GM23338 (cell line): Measurements from ENCODE around the gene PKNOX2. TPM values are rescaled to one million over a fixed set of nuclear protein-coding genes. Genes with fewer than 3 reads are reported as not detected.

ENCODE experiments used
- ATAC-seq: fragments of 200-7000 bp; cut with Tn5 transposase; 3 replicates; pipeline ENCODE4 v1.9.1; 2020
- DNase-seq: peaks from one replicate; pipeline ENCODE4 v3.0.0-alpha.2; 2015; ENCODE audit warnings: low spot score
- H2AFZ ChIP-seq: fragments of 200-600 bp; sonication (generic); 2 replicates; pipeline ENCODE4 v1.8.0; 2016; ENCODE audit warnings: antibody characterized with exemption, mild to moderate bottlenecking, moderate library complexity
- H3F3A ChIP-seq: fragments of 200-600 bp; sonication (generic); replicated peaks from 2 replicates; pipeline ENCODE4 v1.8.0; 2017; ENCODE audit warnings: antibody characterized with exemption, mixed run types, low read depth
- H3K27ac ChIP-seq: fragments of 200-600 bp; sonication (generic); 2 replicates; pipeline ENCODE4 v1.6.1; 2016; ENCODE audit warnings: low read depth
- H3K27me3 ChIP-seq: fragments of 200-600 bp; sonication (generic); 2 replicates; pipeline ENCODE4 v1.8.0; 2016; ENCODE audit warnings: mild to moderate bottlenecking, mixed run types, moderate library complexity; ENCODE audit not compliant: insufficient read depth
- H3K36me3 ChIP-seq: fragments of 200-600 bp; sonication (generic); 2 replicates; pipeline ENCODE4 v1.8.0; 2016; ENCODE audit warnings: mild to moderate bottlenecking; ENCODE audit not compliant: insufficient read depth
- H3K4me1 ChIP-seq: fragments of 200-600 bp; sonication (generic); 2 replicates; pipeline ENCODE4 v1.8.0; 2016; ENCODE audit warnings: mild to moderate bottlenecking, moderate library complexity; ENCODE audit not compliant: insufficient read depth
- H3K4me2 ChIP-seq: fragments of 200-600 bp; sonication (generic); 2 replicates; pipeline ENCODE4 v1.7.1; 2017; ENCODE audit warnings: mixed run types
- H3K4me3 ChIP-seq: fragments of 200-600 bp; sonication (generic); 2 replicates; pipeline ENCODE4 v1.6.1; 2016; ENCODE audit warnings: mixed run types
- H3K79me2 ChIP-seq: fragments of 200-600 bp; sonication (generic); replicated peaks from 2 replicates; pipeline ENCODE4 v1.8.0; 2017; ENCODE audit warnings: mild to moderate bottlenecking; ENCODE audit not compliant: insufficient read depth
- H3K9me2 ChIP-seq: fragments of 200-600 bp; sonication (generic); 2 replicates; pipeline ENCODE4 v1.8.0; 2017; ENCODE audit not compliant: insufficient read depth
- H4K20me1 ChIP-seq: fragments of 200-600 bp; sonication (generic); replicated peaks from 2 replicates; pipeline ENCODE4 v1.8.0; 2017; ENCODE audit warnings: mild to moderate bottlenecking; ENCODE audit not compliant: insufficient read depth
- H3K27ac Mint-ChIP-seq: 2 replicates; pipeline ENCODE4 v1.8.0; 2020; ENCODE audit warnings: inconsistent platforms, mild to moderate bottlenecking, moderate library complexity, mixed read lengths
- H3K27me3 Mint-ChIP-seq: 3 replicates; pipeline ENCODE4 v1.8.0; 2022; ENCODE audit warnings: low read depth, mild to moderate bottlenecking, moderate library complexity, mixed read lengths, inconsistent platforms; ENCODE audit not compliant: insufficient read depth, poor library complexity
- H3K36me3 Mint-ChIP-seq: 3 replicates; pipeline ENCODE4 v1.8.0; 2021; ENCODE audit warnings: low read depth, mild to moderate bottlenecking, inconsistent platforms, moderate library complexity, mixed read lengths
- H3K4me1 Mint-ChIP-seq: 3 replicates; pipeline ENCODE4 v1.8.0; 2020; ENCODE audit warnings: mild to moderate bottlenecking, inconsistent platforms, mixed read lengths
- H3K4me3 Mint-ChIP-seq: 3 replicates; pipeline ENCODE4 v1.8.0; 2021; ENCODE audit warnings: moderate library complexity, mild to moderate bottlenecking, inconsistent platforms, mixed read lengths
- H3K9me3 Mint-ChIP-seq: 3 replicates; pipeline ENCODE4 v1.8.0; 2020; ENCODE audit warnings: moderate library complexity, mild to moderate bottlenecking, inconsistent platforms, mixed read lengths
- CREB1 ChIP-seq: fragments of 250-450 bp; sonication (Bioruptor Pico); IDR thresholded peaks from 2 replicates; pipeline ENCODE4 v1.5.0; 2020; ENCODE audit warnings: low read depth, mild to moderate bottlenecking, moderate library complexity
- EZH2 ChIP-seq: fragments of 200-600 bp; sonication (generic); IDR thresholded peaks from one replicate; pipeline ENCODE4 v1.8.0; 2017; ENCODE audit warnings: antibody characterized with exemption, mild to moderate bottlenecking, low read depth; ENCODE audit not compliant: unreplicated experiment
- EZH2phosphoT487 ChIP-seq: fragments of 200-600 bp; sonication (generic); IDR thresholded peaks from one replicate; pipeline ENCODE4 v1.8.1; 2018; ENCODE audit warnings: antibody characterized with exemption; ENCODE audit not compliant: unreplicated experiment
- JUNB ChIP-seq: IDR thresholded peaks from one replicate; pipeline ENCODE4 v1.6.1; 2016; ENCODE audit warnings: antibody characterized with exemption; ENCODE audit not compliant: unreplicated experiment
- NANOG ChIP-seq: IDR thresholded peaks from 2 replicates; pipeline ENCODE4 v1.6.1; 2016; ENCODE audit warnings: antibody characterized with exemption, borderline replicate concordance
- POLR2AphosphoS5 ChIP-seq: IDR thresholded peaks from 2 replicates; pipeline ENCODE4 v1.6.1; 2016; ENCODE audit warnings: antibody characterized with exemption, low read depth
- STAT1 ChIP-seq: IDR thresholded peaks from one replicate; pipeline ENCODE4 v1.6.1; 2016; ENCODE audit warnings: antibody characterized with exemption; ENCODE audit not compliant: unreplicated experiment
- ZNF114 ChIP-seq: fragments of 250-450 bp; sonication (Bioruptor Pico); IDR thresholded peaks from 2 replicates; pipeline ENCODE4 v1.5.0; 2020; ENCODE audit warnings: mild to moderate bottlenecking, moderate library complexity
- ZNF331 ChIP-seq: fragments of 250-450 bp; sonication (Bioruptor Pico); IDR thresholded peaks from 2 replicates; pipeline ENCODE4 v1.5.0; 2020; ENCODE audit warnings: low read depth, mild to moderate bottlenecking, moderate library complexity
- polyA plus RNA-seq: library from polyadenylated mRNA; unstranded; fragments of >200 nt; fragmentation: Nextera tagmentation; extraction: Ambion mirVana; gene quantifications from 2 replicates; pipeline ENCODE4 v1.2.1, GENCODE V29; 2016
- total RNA-seq: library from RNA; depleted of rRNA; stranded (reverse); fragments of >200 nt; shearing (Covaris generic); gene quantifications from 2 replicates; pipeline ENCODE4 v1.2.3, GENCODE V29; 2014
- TF ChIP-seq, protein P1 (sequence below), 2 experiments: fragments of 200-600 bp in 1 of 2; sonication (generic) in 1 of 2; conservative IDR thresholded peaks; 2 replicates each; pipeline versions ENCODE4 v1.5.1 to v1.6.1; 2016 to 2017; ENCODE audit warnings: antibody characterized with exemption in 2 of 2, low read depth in 2 of 2, mild to moderate bottlenecking in 2 of 2, moderate library complexity in 1 of 2
- TF ChIP-seq, protein P2 (sequence below): IDR thresholded peaks from 2 replicates; pipeline ENCODE4 v1.6.1; 2016; ENCODE audit warnings: antibody characterized with exemption
- TF ChIP-seq, protein P3 (sequence below): fragments of 250-450 bp; sonication (Bioruptor Pico); IDR thresholded peaks from 2 replicates; pipeline ENCODE4 v1.5.0; 2020; ENCODE audit warnings: mild to moderate bottlenecking, moderate library complexity
- TF ChIP-seq, protein P4 (sequence below): IDR thresholded peaks from one replicate; pipeline ENCODE4 v1.6.1; 2018; ENCODE audit warnings: antibody characterized with exemption; ENCODE audit not compliant: unreplicated experiment

PKNOX2 gene
- total and polyA plus RNA-seq, 2 experiments from 2014 or later = 0.42 to 0.83 TPM

DNA sequence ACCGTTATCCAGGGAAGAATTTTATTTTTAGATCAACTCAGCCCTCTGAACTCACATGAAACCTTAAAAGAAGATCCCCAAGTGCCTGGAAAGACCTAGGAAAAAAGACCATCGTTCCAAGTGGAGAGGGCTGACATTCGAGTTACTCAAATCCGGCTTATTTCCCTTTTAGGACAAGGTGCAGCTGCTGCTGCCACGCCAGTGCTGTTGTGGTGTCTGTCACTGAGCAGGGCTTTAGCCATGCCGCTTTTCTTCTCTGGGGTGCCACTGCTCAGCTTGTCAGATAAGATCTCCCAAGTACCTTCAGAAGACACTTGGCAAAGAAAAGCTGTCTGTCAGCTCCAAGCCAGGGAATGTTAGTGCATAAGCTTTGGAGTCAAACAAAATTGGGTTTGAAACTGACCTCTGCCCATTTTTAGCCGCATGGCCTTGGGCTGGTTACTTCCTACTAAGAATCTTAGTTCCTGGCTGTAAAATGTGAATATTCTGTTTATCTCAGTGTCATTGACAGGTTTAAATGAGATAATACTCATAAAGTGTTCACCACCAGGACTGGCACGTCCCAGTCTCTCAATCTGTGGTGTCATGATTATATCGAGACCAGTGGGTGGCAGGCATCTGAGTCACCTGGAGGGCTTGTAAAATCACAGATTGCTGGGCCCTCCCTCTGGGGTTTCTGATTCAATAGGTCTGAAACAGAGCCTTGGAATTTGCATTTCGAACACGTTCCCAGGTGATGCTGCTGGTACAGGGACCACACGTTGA is 117.5 kb downstream of the PKNOX2 start:
- DNase-seq = no peak
- Histone ChIP-seq H4K20me1 (no peaks in the 10 kb centered on the region), H3K36me3 (no peaks in the 10 kb centered on the region), H3K79me2 (no peaks in the 10 kb centered on the region), H3K27me3 (no peaks in the 10 kb centered on the region), H3K9me2 (no peaks in the 10 kb centered on the region), H2AFZ (no peak overlapping the region), H3K4me3 (no peak overlapping the region), H3K4me1 (no peaks in the 10 kb centered on the region), H3K27ac (no peak overlapping the region), H3F3A (no peaks in the 10 kb centered on the region), H3K4me2 (no peak overlapping the region)
- TF ChIP-seq, protein P1, sequence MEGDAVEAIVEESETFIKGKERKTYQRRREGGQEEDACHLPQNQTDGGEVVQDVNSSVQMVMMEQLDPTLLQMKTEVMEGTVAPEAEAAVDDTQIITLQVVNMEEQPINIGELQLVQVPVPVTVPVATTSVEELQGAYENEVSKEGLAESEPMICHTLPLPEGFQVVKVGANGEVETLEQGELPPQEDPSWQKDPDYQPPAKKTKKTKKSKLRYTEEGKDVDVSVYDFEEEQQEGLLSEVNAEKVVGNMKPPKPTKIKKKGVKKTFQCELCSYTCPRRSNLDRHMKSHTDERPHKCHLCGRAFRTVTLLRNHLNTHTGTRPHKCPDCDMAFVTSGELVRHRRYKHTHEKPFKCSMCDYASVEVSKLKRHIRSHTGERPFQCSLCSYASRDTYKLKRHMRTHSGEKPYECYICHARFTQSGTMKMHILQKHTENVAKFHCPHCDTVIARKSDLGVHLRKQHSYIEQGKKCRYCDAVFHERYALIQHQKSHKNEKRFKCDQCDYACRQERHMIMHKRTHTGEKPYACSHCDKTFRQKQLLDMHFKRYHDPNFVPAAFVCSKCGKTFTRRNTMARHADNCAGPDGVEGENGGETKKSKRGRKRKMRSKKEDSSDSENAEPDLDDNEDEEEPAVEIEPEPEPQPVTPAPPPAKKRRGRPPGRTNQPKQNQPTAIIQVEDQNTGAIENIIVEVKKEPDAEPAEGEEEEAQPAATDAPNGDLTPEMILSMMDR (conservative IDR thresholded peaks at IDR 0.05; ENCODE audit: low read depth in 2 of 2) = no peak
- TF ChIP-seq, protein P2, sequence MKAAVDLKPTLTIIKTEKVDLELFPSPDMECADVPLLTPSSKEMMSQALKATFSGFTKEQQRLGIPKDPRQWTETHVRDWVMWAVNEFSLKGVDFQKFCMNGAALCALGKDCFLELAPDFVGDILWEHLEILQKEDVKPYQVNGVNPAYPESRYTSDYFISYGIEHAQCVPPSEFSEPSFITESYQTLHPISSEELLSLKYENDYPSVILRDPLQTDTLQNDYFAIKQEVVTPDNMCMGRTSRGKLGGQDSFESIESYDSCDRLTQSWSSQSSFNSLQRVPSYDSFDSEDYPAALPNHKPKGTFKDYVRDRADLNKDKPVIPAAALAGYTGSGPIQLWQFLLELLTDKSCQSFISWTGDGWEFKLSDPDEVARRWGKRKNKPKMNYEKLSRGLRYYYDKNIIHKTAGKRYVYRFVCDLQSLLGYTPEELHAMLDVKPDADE = no peak
- TF ChIP-seq, protein P3, sequence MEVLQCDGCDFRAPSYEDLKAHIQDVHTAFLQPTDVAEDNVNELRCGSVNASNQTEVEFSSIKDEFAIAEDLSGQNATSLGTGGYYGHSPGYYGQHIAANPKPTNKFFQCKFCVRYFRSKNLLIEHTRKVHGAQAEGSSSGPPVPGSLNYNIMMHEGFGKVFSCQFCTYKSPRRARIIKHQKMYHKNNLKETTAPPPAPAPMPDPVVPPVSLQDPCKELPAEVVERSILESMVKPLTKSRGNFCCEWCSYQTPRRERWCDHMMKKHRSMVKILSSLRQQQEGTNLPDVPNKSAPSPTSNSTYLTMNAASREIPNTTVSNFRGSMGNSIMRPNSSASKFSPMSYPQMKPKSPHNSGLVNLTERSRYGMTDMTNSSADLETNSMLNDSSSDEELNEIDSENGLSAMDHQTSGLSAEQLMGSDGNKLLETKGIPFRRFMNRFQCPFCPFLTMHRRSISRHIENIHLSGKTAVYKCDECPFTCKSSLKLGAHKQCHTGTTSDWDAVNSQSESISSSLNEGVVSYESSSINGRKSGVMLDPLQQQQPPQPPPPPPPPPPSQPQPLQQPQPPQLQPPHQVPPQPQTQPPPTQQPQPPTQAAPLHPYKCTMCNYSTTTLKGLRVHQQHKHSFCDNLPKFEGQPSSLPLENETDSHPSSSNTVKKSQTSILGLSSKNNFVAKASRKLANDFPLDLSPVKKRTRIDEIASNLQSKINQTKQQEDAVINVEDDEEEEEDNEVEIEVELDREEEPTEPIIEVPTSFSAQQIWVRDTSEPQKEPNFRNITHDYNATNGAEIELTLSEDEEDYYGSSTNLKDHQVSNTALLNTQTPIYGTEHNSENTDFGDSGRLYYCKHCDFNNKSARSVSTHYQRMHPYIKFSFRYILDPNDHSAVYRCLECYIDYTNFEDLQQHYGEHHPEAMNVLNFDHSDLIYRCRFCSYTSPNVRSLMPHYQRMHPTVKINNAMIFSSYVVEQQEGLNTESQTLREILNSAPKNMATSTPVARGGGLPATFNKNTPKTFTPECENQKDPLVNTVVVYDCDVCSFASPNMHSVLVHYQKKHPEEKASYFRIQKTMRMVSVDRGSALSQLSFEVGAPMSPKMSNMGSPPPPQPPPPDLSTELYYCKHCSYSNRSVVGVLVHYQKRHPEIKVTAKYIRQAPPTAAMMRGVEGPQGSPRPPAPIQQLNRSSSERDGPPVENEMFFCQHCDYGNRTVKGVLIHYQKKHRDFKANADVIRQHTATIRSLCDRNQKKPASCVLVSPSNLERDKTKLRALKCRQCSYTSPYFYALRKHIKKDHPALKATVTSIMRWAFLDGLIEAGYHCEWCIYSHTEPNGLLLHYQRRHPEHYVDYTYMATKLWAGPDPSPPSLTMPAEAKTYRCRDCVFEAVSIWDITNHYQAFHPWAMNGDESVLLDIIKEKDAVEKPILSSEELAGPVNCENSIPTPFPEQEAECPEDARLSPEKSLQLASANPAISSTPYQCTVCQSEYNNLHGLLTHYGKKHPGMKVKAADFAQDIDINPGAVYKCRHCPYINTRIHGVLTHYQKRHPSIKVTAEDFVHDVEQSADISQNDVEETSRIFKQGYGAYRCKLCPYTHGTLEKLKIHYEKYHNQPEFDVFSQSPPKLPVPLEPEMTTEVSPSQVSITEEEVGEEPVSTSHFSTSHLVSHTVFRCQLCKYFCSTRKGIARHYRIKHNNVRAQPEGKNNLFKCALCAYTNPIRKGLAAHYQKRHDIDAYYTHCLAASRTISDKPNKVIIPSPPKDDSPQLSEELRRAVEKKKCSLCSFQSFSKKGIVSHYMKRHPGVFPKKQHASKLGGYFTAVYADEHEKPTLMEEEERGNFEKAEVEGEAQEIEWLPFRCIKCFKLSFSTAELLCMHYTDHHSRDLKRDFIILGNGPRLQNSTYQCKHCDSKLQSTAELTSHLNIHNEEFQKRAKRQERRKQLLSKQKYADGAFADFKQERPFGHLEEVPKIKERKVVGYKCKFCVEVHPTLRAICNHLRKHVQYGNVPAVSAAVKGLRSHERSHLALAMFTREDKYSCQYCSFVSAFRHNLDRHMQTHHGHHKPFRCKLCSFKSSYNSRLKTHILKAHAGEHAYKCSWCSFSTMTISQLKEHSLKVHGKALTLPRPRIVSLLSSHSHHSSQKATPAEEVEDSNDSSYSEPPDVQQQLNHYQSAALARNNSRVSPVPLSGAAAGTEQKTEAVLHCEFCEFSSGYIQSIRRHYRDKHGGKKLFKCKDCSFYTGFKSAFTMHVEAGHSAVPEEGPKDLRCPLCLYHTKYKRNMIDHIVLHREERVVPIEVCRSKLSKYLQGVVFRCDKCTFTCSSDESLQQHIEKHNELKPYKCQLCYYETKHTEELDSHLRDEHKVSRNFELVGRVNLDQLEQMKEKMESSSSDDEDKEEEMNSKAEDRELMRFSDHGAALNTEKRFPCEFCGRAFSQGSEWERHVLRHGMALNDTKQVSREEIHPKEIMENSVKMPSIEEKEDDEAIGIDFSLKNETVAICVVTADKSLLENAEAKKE (CRISPR knock-in tag) = no peak
- TF ChIP-seq JUNB (no peak), NANOG (no peak), EZH2 (no peak), POLR2AphosphoS5 (no peak), ZNF331 (CRISPR knock-in tag) (no peak), EZH2phosphoT487 (no peak), STAT1 (no peak), ZNF114 (CRISPR knock-in tag) (no peak), CREB1 (CRISPR knock-in tag) (no peak)
- TF ChIP-seq, protein P4, sequence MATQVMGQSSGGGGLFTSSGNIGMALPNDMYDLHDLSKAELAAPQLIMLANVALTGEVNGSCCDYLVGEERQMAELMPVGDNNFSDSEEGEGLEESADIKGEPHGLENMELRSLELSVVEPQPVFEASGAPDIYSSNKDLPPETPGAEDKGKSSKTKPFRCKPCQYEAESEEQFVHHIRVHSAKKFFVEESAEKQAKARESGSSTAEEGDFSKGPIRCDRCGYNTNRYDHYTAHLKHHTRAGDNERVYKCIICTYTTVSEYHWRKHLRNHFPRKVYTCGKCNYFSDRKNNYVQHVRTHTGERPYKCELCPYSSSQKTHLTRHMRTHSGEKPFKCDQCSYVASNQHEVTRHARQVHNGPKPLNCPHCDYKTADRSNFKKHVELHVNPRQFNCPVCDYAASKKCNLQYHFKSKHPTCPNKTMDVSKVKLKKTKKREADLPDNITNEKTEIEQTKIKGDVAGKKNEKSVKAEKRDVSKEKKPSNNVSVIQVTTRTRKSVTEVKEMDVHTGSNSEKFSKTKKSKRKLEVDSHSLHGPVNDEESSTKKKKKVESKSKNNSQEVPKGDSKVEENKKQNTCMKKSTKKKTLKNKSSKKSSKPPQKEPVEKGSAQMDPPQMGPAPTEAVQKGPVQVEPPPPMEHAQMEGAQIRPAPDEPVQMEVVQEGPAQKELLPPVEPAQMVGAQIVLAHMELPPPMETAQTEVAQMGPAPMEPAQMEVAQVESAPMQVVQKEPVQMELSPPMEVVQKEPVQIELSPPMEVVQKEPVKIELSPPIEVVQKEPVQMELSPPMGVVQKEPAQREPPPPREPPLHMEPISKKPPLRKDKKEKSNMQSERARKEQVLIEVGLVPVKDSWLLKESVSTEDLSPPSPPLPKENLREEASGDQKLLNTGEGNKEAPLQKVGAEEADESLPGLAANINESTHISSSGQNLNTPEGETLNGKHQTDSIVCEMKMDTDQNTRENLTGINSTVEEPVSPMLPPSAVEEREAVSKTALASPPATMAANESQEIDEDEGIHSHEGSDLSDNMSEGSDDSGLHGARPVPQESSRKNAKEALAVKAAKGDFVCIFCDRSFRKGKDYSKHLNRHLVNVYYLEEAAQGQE = no peak
- Mint-ChIP-seq H3K27me3 (peaks cover 3% of the 10 kb centered on the region), H3K4me3 (no peak overlapping the region), H3K27ac (no peak overlapping the region), H3K9me3 (no peaks in the 10 kb centered on the region), H3K36me3 (no peaks in the 10 kb centered on the region), H3K4me1 (peaks cover 6% of the 10 kb centered on the region)
- ATAC-seq = no peak
